NB4 (cell line): ENCODE results near the gene HSPB6.
A peak's percentile ranks its signal among the peaks of the same experiment; 100 is the strongest.
"Not testable (repeated sequence)": the region's sequence is repeated elsewhere in the genome, so short reads cannot be mapped to it uniquely, and the experiment has no call there.

Source experiments
- DNase-seq: peaks from one replicate; pipeline ENCODE4 v3.0.0; 2010; ENCODE audit warnings: low read depth
- H3K4me3 ChIP-seq: one replicate; pipeline ENCODE4 v1.5.1; 2011; ENCODE audit warnings: mild to moderate bottlenecking, low read depth, low read length, moderate library complexity
- MYC ChIP-seq: IDR thresholded peaks from 2 replicates; pipeline ENCODE4 v1.6.1; 2011; ENCODE audit warnings: low read depth, low read length
- POLR2A ChIP-seq: IDR thresholded peaks from 2 replicates; pipeline ENCODE4 v1.6.1; 2011; ENCODE audit warnings: mild to moderate bottlenecking; ENCODE audit not compliant: insufficient read length; ENCODE audit errors: extremely low read depth
- TF ChIP-seq, protein P1 (sequence below): IDR thresholded peaks from one replicate; pipeline ENCODE4 v1.5.1; 2012; ENCODE audit warnings: low read depth, low read length
- TF ChIP-seq, protein P2 (sequence below): IDR thresholded peaks from 2 replicates; pipeline ENCODE4 v1.6.1; 2011; ENCODE audit warnings: low read depth, low read length

The HSPB6 gene

DNA sequence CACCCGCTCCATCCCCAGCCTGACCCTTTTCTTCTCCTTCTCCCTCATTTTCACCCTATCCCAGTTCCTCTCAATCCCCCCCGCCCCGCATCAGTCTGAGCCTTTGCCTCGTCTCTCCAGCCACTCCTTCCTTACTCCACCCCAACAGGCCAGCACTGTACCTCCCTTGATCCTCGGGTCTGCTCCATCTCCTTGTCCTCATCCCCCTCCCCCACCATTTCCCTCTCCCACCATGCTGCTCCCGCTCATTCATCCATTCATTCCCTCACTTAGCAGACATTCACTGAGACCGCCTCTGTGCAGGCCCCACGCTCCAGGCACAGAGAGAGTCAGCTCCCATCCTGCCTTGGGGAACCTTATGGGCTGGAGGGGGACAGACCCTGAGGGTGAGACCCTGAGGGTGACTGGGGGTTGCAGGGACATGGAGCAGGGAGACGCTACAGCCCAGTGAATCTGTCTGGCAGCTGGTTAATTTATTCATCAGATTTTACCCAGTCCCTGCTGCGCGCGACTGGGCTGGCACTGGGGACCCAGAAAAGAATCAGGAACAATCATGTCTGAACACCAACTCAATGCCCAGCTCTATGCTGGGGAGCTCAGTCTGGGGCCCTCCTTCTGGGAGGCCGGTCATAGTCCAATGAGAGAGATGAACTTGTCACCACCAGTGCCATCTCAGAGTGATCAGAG lies 19.4 kb upstream of the HSPB6 start:
- TF ChIP-seq MYC (no peak), POLR2A (no peak)
- TF ChIP-seq, protein P1, sequence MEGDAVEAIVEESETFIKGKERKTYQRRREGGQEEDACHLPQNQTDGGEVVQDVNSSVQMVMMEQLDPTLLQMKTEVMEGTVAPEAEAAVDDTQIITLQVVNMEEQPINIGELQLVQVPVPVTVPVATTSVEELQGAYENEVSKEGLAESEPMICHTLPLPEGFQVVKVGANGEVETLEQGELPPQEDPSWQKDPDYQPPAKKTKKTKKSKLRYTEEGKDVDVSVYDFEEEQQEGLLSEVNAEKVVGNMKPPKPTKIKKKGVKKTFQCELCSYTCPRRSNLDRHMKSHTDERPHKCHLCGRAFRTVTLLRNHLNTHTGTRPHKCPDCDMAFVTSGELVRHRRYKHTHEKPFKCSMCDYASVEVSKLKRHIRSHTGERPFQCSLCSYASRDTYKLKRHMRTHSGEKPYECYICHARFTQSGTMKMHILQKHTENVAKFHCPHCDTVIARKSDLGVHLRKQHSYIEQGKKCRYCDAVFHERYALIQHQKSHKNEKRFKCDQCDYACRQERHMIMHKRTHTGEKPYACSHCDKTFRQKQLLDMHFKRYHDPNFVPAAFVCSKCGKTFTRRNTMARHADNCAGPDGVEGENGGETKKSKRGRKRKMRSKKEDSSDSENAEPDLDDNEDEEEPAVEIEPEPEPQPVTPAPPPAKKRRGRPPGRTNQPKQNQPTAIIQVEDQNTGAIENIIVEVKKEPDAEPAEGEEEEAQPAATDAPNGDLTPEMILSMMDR: no peak
- TF ChIP-seq, protein P2, sequence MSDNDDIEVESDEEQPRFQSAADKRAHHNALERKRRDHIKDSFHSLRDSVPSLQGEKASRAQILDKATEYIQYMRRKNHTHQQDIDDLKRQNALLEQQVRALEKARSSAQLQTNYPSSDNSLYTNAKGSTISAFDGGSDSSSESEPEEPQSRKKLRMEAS: no peak
- peak overlapping the region; percentile 28 for H3K4me3 ChIP-seq
- no peak for DNase-seq

DNA sequence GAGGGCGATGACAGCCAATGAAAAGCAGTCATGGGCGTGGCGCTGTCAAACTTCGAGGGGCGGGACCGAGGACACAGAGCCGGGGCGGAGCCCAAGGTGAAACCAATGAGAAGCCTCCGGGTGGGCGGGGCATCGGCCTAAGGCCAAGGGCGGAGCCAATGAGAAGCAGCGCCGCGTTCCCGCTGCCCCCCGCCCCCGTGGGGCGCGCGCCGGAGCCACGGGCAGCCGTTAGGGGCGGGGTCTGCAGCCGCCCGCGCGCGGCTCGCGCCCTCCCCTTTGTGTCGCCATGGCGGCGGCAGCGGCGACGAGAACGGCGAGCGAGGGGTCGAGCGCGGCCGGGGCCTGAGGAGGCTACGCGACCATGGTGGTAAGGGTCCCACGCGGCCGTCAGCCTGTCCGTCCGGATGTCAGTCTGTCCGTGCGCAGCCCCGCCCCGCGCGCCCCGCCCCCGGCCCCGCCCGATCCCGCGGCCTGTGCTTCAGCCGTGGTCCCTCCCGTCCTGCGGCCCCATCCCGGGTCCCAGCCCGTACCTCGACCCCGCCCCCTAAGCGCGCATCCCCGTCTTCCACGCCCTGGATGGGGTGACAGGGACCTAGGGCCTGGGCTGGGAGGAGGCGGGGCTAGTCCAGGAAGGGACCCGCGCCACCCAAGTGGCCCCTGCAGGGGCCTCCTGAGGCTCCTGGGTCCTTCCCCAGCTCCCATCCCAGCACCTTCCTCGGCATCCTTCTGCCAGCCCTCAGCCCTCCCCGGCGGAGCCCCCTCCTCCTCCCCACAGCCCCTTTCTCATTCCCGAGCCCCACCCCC lies 18.7 kb upstream of the HSPB6 start, which contains the start of gene ARHGAP33:
TSS of gene ARHGAP33 (plus strand) at position 267 of the 804 bp plus-strand sequence. CDS start at position 362, 95 bp downstream.
- peak; percentile 90 for DNase-seq
- TF ChIP-seq, protein P2: peak; percentile 33; the same call in 1 of the 2 replicates
- TF ChIP-seq POLR2A (peak; percentile 41), MYC (no peak)
- H3K4me3 ChIP-seq: peak within 1 kb of the TSS; percentile 28

DNA sequence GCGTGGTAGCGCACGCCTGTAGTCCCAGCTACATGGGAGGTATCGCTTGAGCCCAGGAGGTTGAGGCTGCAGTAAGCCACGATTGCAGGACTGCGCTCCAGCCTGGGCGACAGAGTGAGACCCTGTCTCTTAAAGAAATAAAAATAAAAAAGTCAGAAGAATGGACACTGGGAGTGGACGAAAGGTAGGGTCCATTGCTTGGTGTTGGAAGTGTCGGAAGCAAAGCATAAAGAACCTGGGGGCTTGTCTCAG lies 18.1 kb upstream of the HSPB6 start:
- TF ChIP-seq POLR2A (no peak), MYC (no peak)
- TF ChIP-seq, protein P2: no peak
- TF ChIP-seq, protein P1: no peak
- H3K4me3 ChIP-seq: peak overlapping the region; percentile 16
- no peak for DNase-seq

DNA sequence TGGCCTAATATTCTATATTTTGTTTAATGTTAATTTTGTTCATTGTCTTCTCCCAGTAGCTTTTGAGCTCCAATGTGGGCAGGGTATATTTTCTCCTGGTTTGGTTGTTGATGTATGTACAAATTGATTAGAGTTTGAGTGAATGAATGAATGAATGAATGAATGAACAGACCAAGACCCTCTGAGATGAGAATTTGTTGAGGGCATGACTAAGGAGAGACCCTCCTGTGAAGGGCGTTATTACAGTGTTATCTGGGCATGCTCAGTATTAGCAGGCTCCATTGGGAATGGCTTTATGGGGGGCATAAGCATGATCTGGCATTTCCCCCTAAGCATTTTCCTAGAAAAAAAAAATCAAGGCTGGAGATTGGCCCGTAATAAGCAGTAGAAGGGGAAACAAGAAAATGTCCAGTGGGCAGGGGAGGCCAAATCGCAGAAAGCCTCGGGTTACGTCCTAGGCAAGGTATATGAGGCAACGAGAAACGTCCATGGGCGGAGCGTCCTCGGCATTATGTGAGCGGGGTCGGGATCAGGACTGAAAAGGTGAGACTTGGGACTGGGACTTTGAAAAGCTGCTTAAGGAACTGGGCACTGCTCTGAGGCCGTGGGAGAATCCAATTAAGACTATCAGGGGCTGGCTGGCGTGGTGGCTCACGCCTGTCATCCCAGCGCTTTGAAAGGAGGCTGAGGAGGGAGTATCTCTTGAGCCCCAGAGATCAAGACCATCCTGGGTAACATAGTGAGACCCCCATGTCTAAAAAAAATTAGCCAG lies 17.6 kb upstream of the HSPB6 start:
- TF ChIP-seq, protein P1: no peak
- no peak for DNase-seq
- H3K4me3 ChIP-seq: no peak overlapping the region

DNA sequence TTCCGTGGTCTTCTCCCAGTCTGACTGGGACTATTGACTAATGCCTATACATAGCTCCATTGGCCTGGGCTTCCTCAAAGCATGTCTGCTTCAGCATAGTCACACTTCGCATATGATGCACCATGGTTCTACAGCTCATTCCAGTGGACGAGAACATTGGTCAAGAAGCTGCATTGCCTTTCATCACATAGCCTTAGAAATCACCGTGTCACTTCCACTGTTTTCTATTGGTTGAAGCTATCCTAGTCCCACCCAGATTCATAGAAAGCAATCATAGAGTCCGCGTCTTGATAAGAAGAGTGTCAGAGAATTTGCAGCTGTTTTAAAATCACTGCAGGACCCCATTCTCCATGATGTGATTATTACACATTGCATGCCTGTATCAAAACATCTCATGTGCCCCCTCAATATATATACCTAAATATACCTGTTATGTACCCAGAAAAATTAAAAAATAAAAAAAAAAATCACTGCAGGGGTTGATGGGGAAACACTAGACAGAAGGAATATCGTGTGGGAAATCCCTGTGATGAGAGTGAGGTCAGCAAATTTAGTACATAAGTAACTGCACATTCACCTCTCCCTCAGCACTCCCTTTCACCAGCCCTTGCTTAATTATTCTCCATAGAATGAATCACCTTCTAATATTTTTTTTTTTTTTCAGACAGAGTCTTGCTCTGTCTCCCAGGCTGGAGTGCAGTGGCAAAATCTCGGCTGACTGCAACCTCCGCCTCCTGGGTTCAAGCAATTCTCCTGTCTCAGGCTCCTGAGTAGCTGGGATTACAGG lies 16.4 kb upstream of the HSPB6 start:
- TF ChIP-seq MYC: no peak
- TF ChIP-seq, protein P2: no peak
- no peak for TF ChIP-seq POLR2A
- TF ChIP-seq, protein P1: no peak
- no peak for DNase-seq
- no peak overlapping the region for H3K4me3 ChIP-seq

DNA sequence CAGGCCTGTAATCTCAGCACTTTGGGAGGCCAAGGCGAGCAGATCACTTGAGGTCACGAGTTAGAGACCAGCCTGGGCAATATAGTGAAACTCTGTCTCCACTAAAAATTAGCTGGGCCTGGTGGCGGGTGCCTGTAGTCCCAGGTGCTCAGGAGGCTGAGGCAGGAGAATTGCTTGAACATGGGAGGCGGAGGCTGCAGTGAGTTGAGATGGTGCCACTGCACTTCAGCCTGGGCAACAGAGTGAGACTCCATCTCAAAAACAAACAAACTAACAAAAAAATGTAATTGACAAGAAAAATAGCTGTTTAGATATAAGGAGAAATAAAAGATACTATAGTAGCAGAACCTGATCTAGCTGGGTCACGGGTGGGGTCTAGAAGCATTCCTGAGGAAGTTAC lies 15.5 kb upstream of the HSPB6 start:
- not testable (repeated sequence) for DNase-seq, H3K4me3 ChIP-seq
